Aorta (tissue), 5 donors: Measurements from ENCODE around the gene PAX8. TPM values are rescaled to one million over a fixed set of nuclear protein-coding genes. Genes with fewer than 3 reads are reported as not detected.

Source experiments
- ATAC-seq: fragments of 200-7000 bp; cut with Tn5 transposase; one replicate; pipeline ENCODE4 v1.9.1; 2022; ENCODE audit warnings: moderate library complexity; ENCODE audit not compliant: low FRiP score
- DNase-seq, 2 donors: peaks; one replicate each; pipeline ENCODE4 v3.0.0-alpha.2; 2020
- H3K27ac ChIP-seq, 2 donors: one replicate each; pipeline ENCODE4 v1.5.1; 2013; ENCODE audit warnings: low read length in 2 of 2, mild to moderate bottlenecking in 2 of 2, moderate library complexity in 2 of 2, control low read depth in 1 of 2, inconsistent platforms in 1 of 2, low read depth in 1 of 2
- H3K27me3 ChIP-seq, 2 donors: one replicate each; pipeline ENCODE4 v1.6.1; 2013; ENCODE audit warnings: control low read depth in 1 of 2, low read length in 1 of 2, mild to moderate bottlenecking in 1 of 2, moderate library complexity in 1 of 2; ENCODE audit not compliant: insufficient read depth in 2 of 2, control insufficient read depth in 1 of 2
- H3K36me3 ChIP-seq, 2 donors: one replicate each; pipeline ENCODE4 v1.6.1; 2013; ENCODE audit warnings: control low read depth in 1 of 2, low read length in 1 of 2, mild to moderate bottlenecking in 1 of 2; ENCODE audit not compliant: insufficient read depth in 2 of 2, control insufficient read depth in 1 of 2
- H3K4me1 ChIP-seq, 2 donors: one replicate each; pipeline ENCODE4 v1.6.1; 2013; ENCODE audit warnings: low read length in 2 of 2, control low read depth in 1 of 2, mild to moderate bottlenecking in 1 of 2, moderate library complexity in 1 of 2; ENCODE audit not compliant: insufficient read depth in 2 of 2, control insufficient read depth in 1 of 2
- H3K4me3 ChIP-seq, 2 donors: one replicate each; pipeline ENCODE4 v1.5.1; 2013; ENCODE audit warnings: low read length in 2 of 2, control low read depth in 1 of 2, mild to moderate bottlenecking in 1 of 2
- H3K9me3 ChIP-seq: one replicate; pipeline ENCODE4 v1.6.1; 2013; ENCODE audit warnings: mild to moderate bottlenecking, low read length; ENCODE audit not compliant: control insufficient read depth
- WGBS, 2 donors: extraction: QIAGEN DNeasy Blood & Tissue Kit; methylation state at CpG; one replicate each; pipeline ENCODE4 v1.1.7; 2013; 5-methylcytosine and 5-hydroxymethylcytosine counted together
- intact Hi-C, 2 donors: fragments of 100-400 bp; cut with DNase I; formaldehyde crosslinking; loops; one replicate each; pipeline versions ENCODE4 v1.14.2 to v1.15.0; 2022
- polyA plus RNA-seq, 2 donors: library from polyadenylated mRNA; stranded (reverse); fragments of 200-250 nt; gene quantifications; one replicate each; pipeline ENCODE4 v1.2.3, GENCODE V29; 2013
- total RNA-seq, 2 donors: library from RNA; stranded (reverse); fragmentation: NEBNext Ultra II Directional; extraction: Animal tissue kit (Norgen Biotek cat#: 25700); gene quantifications; one replicate each; pipeline ENCODE4 v1.2.1, GENCODE V29; 2021
- donor health status: healthy with polysubstance abuse.
- donor health status: Bipolar disorder and iron deficiency.
- donor health status: DM: no; HTN: no; CAD: no.
- donor health status: DM: no; HTN: no; CAD: no.
- donor health status: DM: yes; HTN: yes; CAD: no.

Gene PAX8
- total and polyA plus RNA-seq, 4 donors: 0.45 to 1.00 (median 0.87) TPM; not detected in 1

DNA sequence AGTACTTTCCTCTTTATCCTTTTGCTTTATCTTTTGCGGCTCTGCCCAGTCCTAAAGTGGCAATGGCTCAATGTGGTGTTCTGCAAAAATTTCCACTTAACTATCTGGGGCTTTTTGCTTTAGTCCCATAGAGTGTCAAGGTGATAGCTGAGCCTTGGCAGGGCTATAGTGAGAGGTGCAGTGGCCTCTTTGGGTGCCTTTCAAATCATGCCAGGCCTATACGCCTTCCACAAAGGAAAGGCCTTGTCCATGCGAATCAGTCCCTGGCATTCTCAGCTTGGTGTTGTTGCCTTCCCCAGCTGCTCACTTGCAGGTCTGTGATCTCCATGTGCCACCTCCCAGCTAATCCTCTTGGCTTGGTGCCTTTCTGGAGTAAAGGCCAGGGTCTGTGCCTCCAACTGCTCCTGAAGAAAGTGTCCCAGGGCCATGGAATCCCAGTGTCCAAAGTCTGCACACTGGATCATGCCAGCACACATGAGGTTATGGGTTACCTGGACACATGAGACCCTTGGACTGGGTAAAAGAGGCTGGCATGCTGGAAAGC, 26.6 kb downstream of the PAX8 start:
- Histone ChIP-seq H3K9me3 (no peaks in the 10 kb centered on the region), H3K27me3 (no peaks in the 10 kb centered on the region), H3K36me3 (no peaks in the 10 kb centered on the region), H3K4me3 (no peak overlapping the region), H3K4me1 (peaks cover 0 to 4% of the 10 kb centered on the region in 2 donors), H3K27ac (no peak overlapping the region)
- 93 to 97% methylated on average over 3 of the region's 3 CpGs for WGBS, 2 donors
- DNase-seq (no peak), ATAC-seq (no peak)
- intact Hi-C loops: loop anchor here (10.0 kb wide), 1 partner anchor 73 kb away; no protein-coding TSS in a partner anchor

DNA sequence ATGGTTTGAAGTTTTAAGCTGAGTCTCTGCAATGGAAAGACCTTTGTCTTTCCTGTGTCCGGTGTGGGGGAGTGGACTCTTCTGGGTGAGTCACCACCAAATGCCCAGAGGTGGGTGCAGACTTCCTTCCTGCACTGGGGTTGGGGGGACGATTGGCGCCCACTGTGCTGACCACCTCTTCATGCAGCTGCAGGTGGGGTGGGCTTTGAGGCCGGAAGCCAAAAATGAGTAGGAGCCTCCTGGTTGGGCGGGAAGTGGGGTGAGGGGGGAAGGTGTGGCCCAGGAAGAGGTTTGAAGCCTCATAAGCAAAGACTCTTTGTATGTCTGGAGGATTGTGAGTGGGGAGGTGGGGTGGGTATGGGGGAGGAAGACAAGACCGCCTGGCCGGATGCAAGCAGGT, 27.6 kb downstream of the PAX8 start:
- intact Hi-C loops: loop anchor here (10.0 kb wide), 1 partner anchor 74 kb away; no protein-coding TSS in a partner anchor
- ATAC-seq (no peak), DNase-seq (no peak)
- H3K36me3 ChIP-seq: no peaks in the 10 kb centered on the region
- H3K27me3 ChIP-seq: no peaks in the 10 kb centered on the region
- H3K9me3 ChIP-seq: no peaks in the 10 kb centered on the region
- H3K4me1 ChIP-seq: peaks cover 0 to 2% of the 10 kb centered on the region in 2 donors
- H3K4me3 ChIP-seq: no peak overlapping the region
- H3K27ac ChIP-seq: no peak overlapping the region
- WGBS, 2 donors: 89 to 96% methylated on average over 7 of the region's 7 CpGs

DNA sequence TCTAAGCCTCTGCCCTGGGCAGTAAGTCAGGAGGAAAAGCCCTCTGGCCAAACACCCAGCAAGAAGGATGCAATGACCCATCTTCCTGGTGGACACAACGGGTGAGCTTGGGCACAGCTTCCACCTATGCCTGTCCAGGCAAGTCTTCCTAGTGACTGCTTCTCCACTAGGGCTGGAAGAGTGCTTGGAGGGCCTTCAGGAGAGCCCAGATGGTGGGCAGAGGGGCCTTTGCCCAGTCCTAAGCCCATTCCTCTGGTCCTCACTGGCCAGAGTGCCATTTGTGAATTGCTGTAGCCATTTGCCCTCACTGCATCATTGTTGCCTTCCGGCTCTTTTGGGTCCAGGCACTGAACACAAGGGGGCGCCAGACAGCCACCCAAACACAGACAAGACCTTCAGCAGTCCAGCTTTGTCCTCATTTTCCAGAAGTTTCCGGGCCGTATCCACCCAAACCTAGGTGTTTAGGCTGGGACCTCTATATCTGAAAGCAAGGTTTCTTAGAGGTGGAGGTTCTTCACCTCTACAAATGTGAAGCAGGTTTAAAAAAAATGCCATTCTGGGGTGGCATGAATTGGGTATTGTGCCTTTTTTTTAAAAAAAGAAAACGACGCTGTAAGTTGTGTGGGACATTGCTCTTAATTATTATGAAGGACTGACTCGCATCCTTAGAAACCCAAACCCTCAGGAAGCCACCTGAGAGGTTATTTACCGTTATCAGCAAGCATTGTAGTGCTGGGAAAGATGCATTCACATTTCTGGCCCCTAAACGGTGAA, 29.5 kb downstream of the PAX8 start:
- Histone ChIP-seq H3K27ac (no peak overlapping the region), H3K4me1 (no peaks in the 10 kb centered on the region), H3K36me3 (no peaks in the 10 kb centered on the region), H3K27me3 (no peaks in the 10 kb centered on the region), H3K4me3 (no peak overlapping the region), H3K9me3 (no peaks in the 10 kb centered on the region)
- peak; percentile 84 for ATAC-seq
- peak; percentile 86 to 91 for DNase-seq
- WGBS, 2 donors: 39 to 41% methylated on average over 10 of the region's 10 CpGs
- intact Hi-C loops: loop anchor here (1.0 to 5.0 kb wide), 3 partner anchors 33 to 121 kb away; no protein-coding TSS in a partner anchor

DNA sequence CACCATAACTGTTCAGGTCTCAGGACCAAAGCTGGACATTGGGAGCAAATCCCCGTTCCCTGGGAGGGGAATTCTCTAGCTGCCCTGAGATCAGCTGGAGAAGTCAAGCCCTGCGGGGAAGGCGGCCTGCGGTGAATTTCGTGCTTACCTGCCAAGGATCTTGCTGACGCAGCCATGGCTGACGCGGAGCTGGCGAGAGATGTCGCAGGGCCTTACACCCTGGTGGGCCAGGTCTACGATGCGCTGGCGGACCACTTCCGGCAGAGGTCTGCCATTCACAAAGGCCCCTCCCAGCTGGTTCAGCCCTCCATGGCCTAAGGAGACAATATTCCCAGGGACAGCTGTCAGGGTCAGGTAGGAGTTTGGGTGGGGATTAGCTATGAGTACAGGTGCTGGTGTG, 32.1 kb downstream of the PAX8 start:
- DNase-seq (no peak), ATAC-seq (no peak)
- WGBS, 2 donors: 87 to 89% methylated on average over 14 of the region's 14 CpGs
- H3K4me1 ChIP-seq: no peaks in the 10 kb centered on the region
- H3K27ac ChIP-seq: no peak overlapping the region
- no peak overlapping the region for H3K4me3 ChIP-seq
- intact Hi-C loops: loop anchor here in 1 of 2 donors (5.0 kb wide), 1 partner anchor 36 kb away; no protein-coding TSS in a partner anchor
- H3K9me3 ChIP-seq: no peaks in the 10 kb centered on the region
- H3K27me3 ChIP-seq: no peaks in the 10 kb centered on the region
- no peaks in the 10 kb centered on the region for H3K36me3 ChIP-seq

DNA sequence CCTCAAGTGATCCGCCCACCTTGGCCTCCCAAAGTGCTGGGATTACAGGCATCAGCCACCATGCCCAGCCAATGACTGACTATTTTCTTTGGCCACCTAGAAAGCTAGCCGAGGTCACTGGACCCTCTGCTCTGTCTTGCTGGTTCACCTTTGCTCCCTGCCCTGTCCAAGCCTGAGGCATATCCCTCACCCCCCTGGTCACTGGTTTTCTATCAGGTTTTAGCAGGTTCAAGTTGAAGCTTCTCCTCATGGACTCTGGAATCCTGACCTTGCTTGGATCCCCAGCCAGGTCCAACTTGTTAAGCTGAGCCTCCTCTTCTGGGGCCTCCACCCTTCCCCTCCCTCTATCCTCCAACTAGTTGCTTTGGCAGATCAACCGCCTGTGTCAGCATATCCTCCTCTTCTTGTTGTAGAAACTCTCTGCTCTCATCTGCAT, 33.4 kb downstream of the PAX8 start:
- ATAC-seq: no peak
- no peak for DNase-seq

DNA sequence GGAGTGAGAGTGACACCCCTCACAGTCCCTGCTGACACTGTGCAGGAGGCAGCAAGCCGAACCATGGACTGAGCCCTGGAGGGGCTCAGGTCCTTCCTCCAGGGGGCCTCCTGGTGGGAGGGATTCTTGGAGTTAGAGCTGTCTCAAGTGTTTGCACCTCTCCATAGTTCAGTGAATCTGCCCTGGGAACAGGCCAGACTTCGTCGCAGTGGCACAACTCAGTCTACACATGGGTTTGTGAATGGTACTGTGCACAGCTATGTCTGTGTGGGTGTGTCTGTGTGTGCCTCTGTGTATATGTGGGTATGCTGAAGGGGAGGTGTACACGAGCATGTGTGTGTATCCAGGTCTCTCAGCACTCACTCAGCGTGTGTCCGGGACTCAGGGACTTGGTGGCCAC, 36.4 kb downstream of the PAX8 start:
- no peaks in the 10 kb centered on the region for H3K9me3 ChIP-seq
- no peaks in the 10 kb centered on the region for H3K36me3 ChIP-seq
- no peak overlapping the region for H3K4me3 ChIP-seq
- no peak for DNase-seq
- 96 to 98% methylated on average over 6 of the region's 6 CpGs for WGBS, 2 donors
- no peak overlapping the region for H3K27ac ChIP-seq
- peaks cover 3 to 4% of the 10 kb centered on the region in 2 donors for H3K4me1 ChIP-seq
- intact Hi-C loops: loop anchor here in 1 of 2 donors (5.0 kb wide), 1 partner anchor 40 kb away; no protein-coding TSS in a partner anchor
- no peak for ATAC-seq
- no peaks in the 10 kb centered on the region for H3K27me3 ChIP-seq

More for the DNA sequence above, 33.4 kb downstream of the PAX8 start:
- Histone ChIP-seq H3K4me1 (peaks cover 0 to 2% of the 10 kb centered on the region in 2 donors), H3K4me3 (no peak overlapping the region), H3K27ac (no peak overlapping the region), H3K27me3 (no peaks in the 10 kb centered on the region), H3K36me3 (no peaks in the 10 kb centered on the region), H3K9me3 (no peaks in the 10 kb centered on the region)
- intact Hi-C loops: loop anchor here in 1 of 2 donors (5.0 kb wide), 1 partner anchor 37 kb away; no protein-coding TSS in a partner anchor
- 84 to 90% methylated on average over 3 of the region's 3 CpGs for WGBS, 2 donors

DNA sequence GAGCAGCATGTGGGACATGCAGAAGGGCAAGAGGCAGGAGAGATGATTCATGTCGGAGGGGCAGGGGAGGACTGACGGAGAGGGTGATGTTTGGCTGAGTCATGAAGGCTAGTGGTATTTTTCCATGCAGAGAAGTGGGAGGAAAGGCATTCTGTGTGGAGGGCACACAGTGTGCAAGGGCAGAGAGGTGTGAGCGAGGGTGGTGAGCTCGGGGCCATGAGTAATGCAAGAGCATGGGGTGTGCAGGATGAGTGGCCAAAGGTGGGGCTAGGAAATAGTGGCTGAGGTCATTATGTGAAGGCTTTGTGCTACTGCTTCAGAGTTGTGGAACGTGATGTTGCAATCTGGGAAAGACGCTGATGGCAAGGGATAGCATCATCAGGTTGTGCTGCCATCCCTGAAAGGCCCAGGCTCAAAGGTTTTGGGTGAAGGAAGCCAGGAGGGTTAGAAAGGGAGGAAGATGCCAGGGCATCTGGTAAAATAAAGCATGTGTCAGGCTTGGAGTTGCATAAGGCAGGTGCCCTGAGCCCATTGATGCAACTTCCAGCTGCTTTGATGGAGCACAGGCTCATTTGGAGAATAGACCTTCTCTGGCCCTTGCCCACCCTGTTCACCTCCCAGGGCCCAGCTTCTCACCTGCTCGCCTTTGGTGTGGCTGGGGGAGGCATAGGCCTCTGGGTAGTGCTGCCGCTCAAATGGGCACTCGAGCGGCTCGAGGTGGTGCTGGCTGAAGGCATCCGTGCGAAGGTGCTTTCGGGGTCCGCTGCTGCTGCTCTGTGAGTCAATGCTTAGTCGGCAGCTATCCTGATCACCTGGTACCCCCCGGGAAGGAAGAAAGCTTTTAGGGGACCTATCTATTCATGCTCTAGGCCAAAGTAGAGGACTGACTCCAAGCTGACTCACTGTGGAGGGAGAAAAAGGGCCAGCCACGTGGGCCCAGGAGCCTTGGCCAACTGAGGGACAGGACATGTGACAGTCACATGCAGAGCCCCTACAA, 37.5 kb downstream of the PAX8 start:
- H3K27ac ChIP-seq: peak overlapping the region in 1 of 2 donors; percentile 25
- WGBS, 2 donors: 66 to 67% methylated on average over 18 of the region's 18 CpGs
- no peaks in the 10 kb centered on the region for H3K9me3 ChIP-seq
- ATAC-seq: peak; percentile 86
- peaks cover 3 to 4% of the 10 kb centered on the region in 2 donors for H3K4me1 ChIP-seq
- no peaks in the 10 kb centered on the region for H3K36me3 ChIP-seq
- intact Hi-C loops: loop anchor here in 1 of 2 donors (5.0 kb wide), 1 partner anchor 39 kb away; no protein-coding TSS in a partner anchor
- H3K4me3 ChIP-seq: no peak overlapping the region
- no peaks in the 10 kb centered on the region for H3K27me3 ChIP-seq
- DNase-seq: peak; percentile 88 to 90
